Activated CD4-positive, alpha-beta T cell treated with anti-CD3 and anti-CD28 coated beads, Interleukin-10, Interleukin-2, amounts not matched to agents 100 ng/mL and 50 ng/mL, durations not matched to agents 16 hours and 8 hours (primary cell): ENCODE data around the gene CYP39A1.

Source experiments
- DNase-seq: peaks from one replicate; pipeline ENCODE4 v3.0.0-alpha.2; 2020

Gene CYP39A1

GRCh38 chr6:46507426-46507825, 145.2 kb downstream of the CYP39A1 start:
- no peak for DNase-seq

GRCh38 chr6:46505693-46506512, 146.7 kb downstream of the CYP39A1 start:
- no peak for DNase-seq

GRCh38 chr6:46504242-46504641, 148.4 kb downstream of the CYP39A1 start:
- no peak for DNase-seq

GRCh38 chr6:46502486-46503119, 150.0 kb downstream of the CYP39A1 start:
- DNase-seq, result no peak

GRCh38 chr6:46501136-46502089, 151.2 kb downstream of the CYP39A1 start:
- no peak for DNase-seq

GRCh38 chr6:46500382-46500781, 152.2 kb downstream of the CYP39A1 start:
- DNase-seq, result no peak
